Neural cell (in vitro differentiated cells): ENCODE results near the gene PWWP2B. TPM values are rescaled to one million over a fixed set of nuclear protein-coding genes. Genes with fewer than 3 reads are reported as not detected.

Experiments
- H2AFZ ChIP-seq: fragments of 200-600, 300-800 bp; sonication (generic), shearing (Covaris generic); 2 replicates; pipeline ENCODE4 v1.6.0; 2014; ENCODE audit warnings: low read depth, mild to moderate bottlenecking, antibody characterized with exemption, low read length, moderate library complexity
- H3F3A ChIP-seq: fragments of 200-600 bp; shearing (Covaris generic); 2 replicates; pipeline ENCODE4 v1.6.1; 2016; ENCODE audit warnings: mild to moderate bottlenecking, moderate library complexity, mixed read lengths, antibody characterized with exemption, low read length; ENCODE audit not compliant: insufficient read depth, poor library complexity, severe bottlenecking
- H3K27ac ChIP-seq: fragments of 200-600, 300-800 bp; sonication (generic), shearing (Covaris generic); 2 replicates; pipeline ENCODE4 v1.5.1; 2014; ENCODE audit warnings: mild to moderate bottlenecking, low read length, moderate library complexity
- H3K27me3 ChIP-seq: fragments of 300-800, 200-600 bp; sonication (generic), shearing (Covaris generic); 2 replicates; pipeline ENCODE4 v1.6.0; 2014; ENCODE audit warnings: mild to moderate bottlenecking, low read depth, low read length, moderate library complexity; ENCODE audit not compliant: insufficient read depth
- H3K36me3 ChIP-seq: fragments of 300-800, 200-600 bp; sonication (generic), shearing (Covaris generic); 2 replicates; pipeline ENCODE4 v1.5.1; 2014; ENCODE audit warnings: mild to moderate bottlenecking, antibody characterized with exemption, low read length, moderate library complexity; ENCODE audit not compliant: insufficient read depth
- H3K4me2 ChIP-seq: fragments of 300-800, 200-600 bp; sonication (generic), shearing (Covaris generic); 2 replicates; pipeline ENCODE4 v1.6.0; 2014; ENCODE audit warnings: mild to moderate bottlenecking, low read length
- H3K4me3 ChIP-seq: fragments of 300-800, 200-600 bp; sonication (generic), shearing (Covaris generic); 2 replicates; pipeline ENCODE4 v1.5.1; 2014; ENCODE audit warnings: mild to moderate bottlenecking, low read length, moderate library complexity
- H3K79me2 ChIP-seq: fragments of 200-600 bp; shearing (Covaris generic); replicated peaks from 2 replicates; pipeline ENCODE4 v1.6.0; 2014; ENCODE audit warnings: mild to moderate bottlenecking, low read length, moderate library complexity; ENCODE audit not compliant: insufficient read depth
- H3K9ac ChIP-seq: fragments of 300-800, 200-600 bp; sonication (generic), shearing (Covaris generic); 2 replicates; pipeline ENCODE4 v1.6.1; 2016; ENCODE audit warnings: mild to moderate bottlenecking, low read length, mixed read lengths
- H3K9me2 ChIP-seq: fragments of 200-600 bp; shearing (Covaris generic); 2 replicates; pipeline ENCODE4 v1.6.1; 2016; ENCODE audit warnings: mild to moderate bottlenecking, low read length, mixed read lengths; ENCODE audit not compliant: insufficient read depth
- H3K9me3 ChIP-seq: fragments of 200-600, 300-800 bp; sonication (generic), shearing (Covaris generic); 2 replicates; pipeline ENCODE4 v1.6.1; 2016; ENCODE audit warnings: mild to moderate bottlenecking, mixed run types, low read length, moderate library complexity, mixed read lengths
- H4K20me1 ChIP-seq: fragments of 200-600 bp; shearing (Covaris generic); 2 replicates; pipeline ENCODE4 v1.6.1; 2016; ENCODE audit warnings: mild to moderate bottlenecking, mixed run types; ENCODE audit not compliant: insufficient read depth
- CTCF ChIP-seq: fragments of 450-650 bp; IDR thresholded peaks from 2 replicates; pipeline ENCODE4 v1.5.1; 2014; ENCODE audit warnings: antibody characterized with exemption, mild to moderate bottlenecking, moderate library complexity; ENCODE audit not compliant: poor library complexity, severe bottlenecking
- EP300 ChIP-seq: fragments of 450-650 bp; conservative IDR thresholded peaks from 2 replicates; pipeline ENCODE4 v1.6.1; 2014; ENCODE audit warnings: antibody characterized with exemption, mild to moderate bottlenecking, moderate library complexity; ENCODE audit not compliant: poor library complexity, severe bottlenecking
- EZH2 ChIP-seq: fragments of 200-600, 300-800 bp; shearing (Covaris generic), sonication (generic); IDR thresholded peaks from 2 replicates; pipeline ENCODE4 v1.6.1; 2014; ENCODE audit warnings: antibody characterized with exemption, low read length, borderline replicate concordance, mild to moderate bottlenecking; ENCODE audit not compliant: insufficient read depth, poor library complexity, severe bottlenecking
- MXI1 ChIP-seq: fragments of 450-650 bp; conservative IDR thresholded peaks from 2 replicates; pipeline ENCODE4 v1.6.1; 2014; ENCODE audit warnings: antibody characterized with exemption, mild to moderate bottlenecking; ENCODE audit not compliant: poor library complexity, severe bottlenecking
- POLR2AphosphoS5 ChIP-seq: IDR thresholded peaks from 2 replicates; pipeline ENCODE4 v1.6.1; 2012
- RAD21 ChIP-seq: fragments of 450-650 bp; conservative IDR thresholded peaks from 2 replicates; pipeline ENCODE4 v1.6.1; 2014; ENCODE audit warnings: antibody characterized with exemption, mild to moderate bottlenecking, moderate library complexity
- REST ChIP-seq: IDR thresholded peaks from 2 replicates; pipeline ENCODE4 v1.6.1; 2012; ENCODE audit warnings: borderline replicate concordance
- SMC3 ChIP-seq: fragments of 450-650 bp; conservative IDR thresholded peaks from 2 replicates; pipeline ENCODE4 v1.6.1; 2014; ENCODE audit warnings: antibody characterized with exemption, mild to moderate bottlenecking, moderate library complexity; ENCODE audit not compliant: poor library complexity
- TAF1 ChIP-seq: IDR thresholded peaks from 2 replicates; pipeline ENCODE4 v1.6.1; 2012; ENCODE audit warnings: low read depth
- polyA plus RNA-seq: library from polyadenylated mRNA; depleted of rRNA; stranded (reverse); fragments of >200 nt; gene quantifications from 2 replicates; pipeline ENCODE4 v1.2.3, GENCODE V29; 2014

Gene PWWP2B
- polyA plus RNA-seq, 1 donor from 2014 or later: 13.0 TPM

GRCh38 chr10:132450466-132450824 lies 53.4 kb downstream of the PWWP2B start:
- no peaks in the 10 kb centered on the region for H3K9me3 ChIP-seq
- no peaks in the 10 kb centered on the region for H3F3A ChIP-seq
- no peak overlapping the region for H3K9ac ChIP-seq
- no peaks in the 10 kb centered on the region for H3K27me3 ChIP-seq
- H3K9me2 ChIP-seq: no peaks in the 10 kb centered on the region
- no peaks in the 10 kb centered on the region for H4K20me1 ChIP-seq
- no peaks in the 10 kb centered on the region for H3K36me3 ChIP-seq
- TF ChIP-seq POLR2AphosphoS5: no peak
- TF ChIP-seq EZH2: no peak
- TF ChIP-seq RAD21: no peak
- no peak for TF ChIP-seq MXI1
- no peak for TF ChIP-seq CTCF
- TF ChIP-seq SMC3: no peak
- no peak for TF ChIP-seq EP300
- no peak for TF ChIP-seq REST
- no peak for TF ChIP-seq TAF1
- H3K79me2 ChIP-seq: no peaks in the 10 kb centered on the region
- no peak overlapping the region for H3K4me3 ChIP-seq
- H3K27ac ChIP-seq: no peak overlapping the region
- no peak overlapping the region for H3K4me2 ChIP-seq
- no peak overlapping the region for H2AFZ ChIP-seq

- Histone ChIP-seq H3K4me3 (no peak overlapping the region), H3K9me3 (no peaks in the 10 kb centered on the region), H3K27me3 (no peaks in the 10 kb centered on the region), H2AFZ (no peak overlapping the region), H3K27ac (no peak overlapping the region), H3K4me2 (no peak overlapping the region), H3F3A (no peaks in the 10 kb centered on the region), H3K9me2 (no peaks in the 10 kb centered on the region), H3K36me3 (no peaks in the 10 kb centered on the region), H3K9ac (no peak overlapping the region), H4K20me1 (no peaks in the 10 kb centered on the region), H3K79me2 (no peaks in the 10 kb centered on the region)
- no peak for TF ChIP-seq EP300
- no peak for TF ChIP-seq POLR2AphosphoS5
- TF ChIP-seq TAF1: no peak
- TF ChIP-seq RAD21: no peak
- TF ChIP-seq EZH2: no peak
- no peak for TF ChIP-seq MXI1
- TF ChIP-seq CTCF: no peak
- TF ChIP-seq SMC3: no peak
- no peak for TF ChIP-seq REST
These were observed 54.0 kb downstream of the PWWP2B start for GRCh38 chr10:132450825-132451505.
